Measurements from ENCODE around the gene ECM2. TPM values are rescaled to one million over a fixed set of nuclear protein-coding genes. Genes with fewer than 3 reads are reported as not detected.

ECM2 gene
- total RNA-seq, 1 experiment from 2014 or later, result not detected

DNA sequence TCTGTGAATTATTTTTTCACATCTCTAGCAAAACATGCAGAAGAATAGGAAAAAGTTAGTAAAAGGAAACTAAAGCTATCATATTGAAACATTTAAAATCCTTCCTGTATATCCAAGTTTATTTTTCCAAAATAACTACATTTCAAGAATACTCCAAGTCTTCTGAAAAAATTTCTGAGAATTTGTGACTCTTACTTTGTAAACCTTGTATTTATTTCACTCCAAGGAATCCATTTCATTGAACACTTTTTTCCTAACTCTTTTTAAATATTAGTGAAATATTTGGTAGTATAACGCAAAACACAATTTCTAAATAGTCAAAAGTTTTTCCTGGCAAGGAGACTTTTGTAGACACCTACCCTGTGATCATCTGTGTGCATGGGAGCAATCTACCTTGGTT is 19.3 kb downstream of the ECM2 start:
- ChIA-PET POLR2A (no interaction called here), CTCF (no interaction called here)
- no peaks in the 10 kb centered on the region for H3K36me3 ChIP-seq (ENCODE audit: control insufficient read depth, insufficient read depth, low read length)
- no peak for DNase-seq (ENCODE audit: low read depth, low spot score)
- TF ChIP-seq SIN3A (IDR thresholded peaks at IDR 0.05; ENCODE audit: borderline replicate concordance, insufficient read depth, low read depth, low read length) (no peak), POLR2AphosphoS5 (IDR thresholded peaks at IDR 0.05; ENCODE audit: low read depth, low read length) (no peak), TCF7L2 (IDR thresholded peaks at IDR 0.05; ENCODE audit: low read depth, low read length) (no peak)
- TF ChIP-seq, protein P1, sequence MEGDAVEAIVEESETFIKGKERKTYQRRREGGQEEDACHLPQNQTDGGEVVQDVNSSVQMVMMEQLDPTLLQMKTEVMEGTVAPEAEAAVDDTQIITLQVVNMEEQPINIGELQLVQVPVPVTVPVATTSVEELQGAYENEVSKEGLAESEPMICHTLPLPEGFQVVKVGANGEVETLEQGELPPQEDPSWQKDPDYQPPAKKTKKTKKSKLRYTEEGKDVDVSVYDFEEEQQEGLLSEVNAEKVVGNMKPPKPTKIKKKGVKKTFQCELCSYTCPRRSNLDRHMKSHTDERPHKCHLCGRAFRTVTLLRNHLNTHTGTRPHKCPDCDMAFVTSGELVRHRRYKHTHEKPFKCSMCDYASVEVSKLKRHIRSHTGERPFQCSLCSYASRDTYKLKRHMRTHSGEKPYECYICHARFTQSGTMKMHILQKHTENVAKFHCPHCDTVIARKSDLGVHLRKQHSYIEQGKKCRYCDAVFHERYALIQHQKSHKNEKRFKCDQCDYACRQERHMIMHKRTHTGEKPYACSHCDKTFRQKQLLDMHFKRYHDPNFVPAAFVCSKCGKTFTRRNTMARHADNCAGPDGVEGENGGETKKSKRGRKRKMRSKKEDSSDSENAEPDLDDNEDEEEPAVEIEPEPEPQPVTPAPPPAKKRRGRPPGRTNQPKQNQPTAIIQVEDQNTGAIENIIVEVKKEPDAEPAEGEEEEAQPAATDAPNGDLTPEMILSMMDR (IDR thresholded peaks at IDR 0.05), result no peak
- TF ChIP-seq, protein P2, sequence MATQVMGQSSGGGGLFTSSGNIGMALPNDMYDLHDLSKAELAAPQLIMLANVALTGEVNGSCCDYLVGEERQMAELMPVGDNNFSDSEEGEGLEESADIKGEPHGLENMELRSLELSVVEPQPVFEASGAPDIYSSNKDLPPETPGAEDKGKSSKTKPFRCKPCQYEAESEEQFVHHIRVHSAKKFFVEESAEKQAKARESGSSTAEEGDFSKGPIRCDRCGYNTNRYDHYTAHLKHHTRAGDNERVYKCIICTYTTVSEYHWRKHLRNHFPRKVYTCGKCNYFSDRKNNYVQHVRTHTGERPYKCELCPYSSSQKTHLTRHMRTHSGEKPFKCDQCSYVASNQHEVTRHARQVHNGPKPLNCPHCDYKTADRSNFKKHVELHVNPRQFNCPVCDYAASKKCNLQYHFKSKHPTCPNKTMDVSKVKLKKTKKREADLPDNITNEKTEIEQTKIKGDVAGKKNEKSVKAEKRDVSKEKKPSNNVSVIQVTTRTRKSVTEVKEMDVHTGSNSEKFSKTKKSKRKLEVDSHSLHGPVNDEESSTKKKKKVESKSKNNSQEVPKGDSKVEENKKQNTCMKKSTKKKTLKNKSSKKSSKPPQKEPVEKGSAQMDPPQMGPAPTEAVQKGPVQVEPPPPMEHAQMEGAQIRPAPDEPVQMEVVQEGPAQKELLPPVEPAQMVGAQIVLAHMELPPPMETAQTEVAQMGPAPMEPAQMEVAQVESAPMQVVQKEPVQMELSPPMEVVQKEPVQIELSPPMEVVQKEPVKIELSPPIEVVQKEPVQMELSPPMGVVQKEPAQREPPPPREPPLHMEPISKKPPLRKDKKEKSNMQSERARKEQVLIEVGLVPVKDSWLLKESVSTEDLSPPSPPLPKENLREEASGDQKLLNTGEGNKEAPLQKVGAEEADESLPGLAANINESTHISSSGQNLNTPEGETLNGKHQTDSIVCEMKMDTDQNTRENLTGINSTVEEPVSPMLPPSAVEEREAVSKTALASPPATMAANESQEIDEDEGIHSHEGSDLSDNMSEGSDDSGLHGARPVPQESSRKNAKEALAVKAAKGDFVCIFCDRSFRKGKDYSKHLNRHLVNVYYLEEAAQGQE (IDR thresholded peaks at IDR 0.05; ENCODE audit: insufficient read depth in 1 of 2, low read depth in 2 of 2, low read length in 1 of 2), result no peak
- H3K27me3 ChIP-seq (ENCODE audit: control insufficient read depth, insufficient read depth, low read length), result no peaks in the 10 kb centered on the region
- ATAC-seq, result no peak
- intact Hi-C loops (cut with micrococcal nuclease; ENCODE audit: unreplicated experiment), result no loop called here
- H3K4me3 ChIP-seq (ENCODE audit: low read depth in 2 of 2, low read length in 2 of 2), result no peak overlapping the region
- no peaks in the 10 kb centered on the region for H3K4me1 ChIP-seq (ENCODE audit: control insufficient read depth, insufficient read depth, low read length)
- no peaks in the 10 kb centered on the region for H3K9me3 ChIP-seq (ENCODE audit: control insufficient read depth, insufficient read depth, low read depth, low read length)
- BruUV-seq (replicated peaks), result no TSS peak
- in situ Hi-C loops (cut with HindIII; ENCODE audit: low pct_unique_long_range_greater_than_20kb, low sequenced_read_pairs), result no loop called here
- H3K27ac ChIP-seq (ENCODE audit: low read length), result no peak overlapping the region

DNA sequence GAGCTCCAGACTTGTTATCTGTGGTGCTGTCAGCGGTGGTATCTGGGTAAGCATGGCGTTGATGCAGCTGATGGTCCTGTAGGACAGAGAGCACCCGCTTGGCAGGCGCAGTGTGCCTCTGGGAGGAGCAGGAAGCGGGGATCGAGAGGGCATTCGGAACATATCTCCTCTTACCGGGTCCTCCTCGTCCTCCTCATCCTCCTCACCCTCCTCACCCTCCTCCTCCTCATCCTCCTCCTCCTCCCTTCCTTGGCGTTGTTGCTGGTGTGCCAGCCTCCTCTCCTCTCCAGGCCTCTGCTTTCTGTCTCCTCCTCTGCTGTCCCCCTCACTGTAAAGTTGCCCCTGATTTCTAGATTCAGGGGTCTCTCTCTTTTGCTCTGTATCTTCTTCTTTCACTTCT is 21.2 kb downstream of the ECM2 start:
- no peak for TF ChIP-seq TCF7L2 (IDR thresholded peaks at IDR 0.05; ENCODE audit: low read depth, low read length)
- TF ChIP-seq, protein P1 (IDR thresholded peaks at IDR 0.05), result no peak
- TF ChIP-seq POLR2AphosphoS5 (IDR thresholded peaks at IDR 0.05; ENCODE audit: low read depth, low read length), result no peak
- TF ChIP-seq, protein P2 (IDR thresholded peaks at IDR 0.05; ENCODE audit: insufficient read depth in 1 of 2, low read depth in 2 of 2, low read length in 1 of 2), result no peak
- no peak for TF ChIP-seq SIN3A (IDR thresholded peaks at IDR 0.05; ENCODE audit: borderline replicate concordance, insufficient read depth, low read depth, low read length)
- DNase-seq (ENCODE audit: low read depth, low spot score), result no peak
- ChIA-PET CTCF (interaction anchor here (0.7 kb wide), 1 partner anchor 63 kb away, joined by 5 read pairs; no protein-coding TSS in a partner anchor), POLR2A (no interaction called here)
- intact Hi-C loops (cut with micrococcal nuclease; ENCODE audit: unreplicated experiment) (no loop called here), in situ Hi-C loops (cut with HindIII; ENCODE audit: low pct_unique_long_range_greater_than_20kb, low sequenced_read_pairs) (no loop called here)
- Histone ChIP-seq H3K27me3 (ENCODE audit: control insufficient read depth, insufficient read depth, low read length) (no peaks in the 10 kb centered on the region), H3K9me3 (ENCODE audit: control insufficient read depth, insufficient read depth, low read depth, low read length) (no peaks in the 10 kb centered on the region), H3K36me3 (ENCODE audit: control insufficient read depth, insufficient read depth, low read length) (no peaks in the 10 kb centered on the region), H3K4me1 (ENCODE audit: control insufficient read depth, insufficient read depth, low read length) (no peaks in the 10 kb centered on the region), H3K27ac (ENCODE audit: low read length) (no peak overlapping the region), H3K4me3 (ENCODE audit: low read depth in 2 of 2, low read length in 2 of 2) (no peak overlapping the region)
- no peak for ATAC-seq
- BruUV-seq (replicated peaks), result no TSS peak
